DOHH2 (cell line): Measurements from ENCODE around the gene PPFIA4.
"Not testable (repeated sequence)": the region's sequence is repeated elsewhere in the genome, so short reads cannot be mapped to it uniquely, and the experiment has no call there.

Experiments
- H3F3A ChIP-seq: fragments of 200-600 bp; sonication (generic), shearing (Covaris generic); 2 replicates; pipeline ENCODE4 v1.6.0; 2016; ENCODE audit warnings: antibody characterized with exemption, mild to moderate bottlenecking; ENCODE audit not compliant: control insufficient read depth, insufficient read depth
- H3K27ac ChIP-seq: fragments of 200-600 bp; sonication (generic); 2 replicates; pipeline ENCODE4 v1.5.1; 2014; ENCODE audit warnings: low read depth, mild to moderate bottlenecking, low read length, moderate library complexity
- H3K27me3 ChIP-seq: fragments of 200-600 bp; sonication (generic); 2 replicates; pipeline ENCODE4 v1.6.1; 2014; ENCODE audit warnings: mild to moderate bottlenecking, low read length, mixed read lengths; ENCODE audit not compliant: control insufficient read depth
- H3K36me3 ChIP-seq: fragments of 200-600 bp; sonication (generic); 2 replicates; pipeline ENCODE4 v1.6.1; 2014; ENCODE audit warnings: mild to moderate bottlenecking, low read length, moderate library complexity, mixed read lengths; ENCODE audit not compliant: control insufficient read depth
- H3K4me1 ChIP-seq: fragments of 200-600 bp; sonication (generic); 2 replicates; pipeline ENCODE4 v1.6.1; 2014; ENCODE audit warnings: mild to moderate bottlenecking, low read length, mixed read lengths; ENCODE audit not compliant: control insufficient read depth
- H3K4me2 ChIP-seq: fragments of 200-600 bp; sonication (generic); 2 replicates; pipeline ENCODE4 v1.6.0; 2014; ENCODE audit warnings: mild to moderate bottlenecking, low read length, moderate library complexity
- H3K4me3 ChIP-seq: fragments of 200-600 bp; sonication (generic); 2 replicates; pipeline ENCODE4 v1.5.1; 2014; ENCODE audit warnings: mild to moderate bottlenecking, low read length, mixed read lengths
- H3K79me2 ChIP-seq: fragments of 200-600 bp; sonication (generic); 2 replicates; pipeline ENCODE4 v1.6.1; 2014; ENCODE audit warnings: mild to moderate bottlenecking, low read length, mixed read lengths; ENCODE audit not compliant: control insufficient read depth
- H3K9me2 ChIP-seq: fragments of 200-600 bp; sonication (generic); replicated peaks from 2 replicates; pipeline ENCODE4 v1.6.1; 2014; ENCODE audit warnings: mild to moderate bottlenecking, low read length, mixed read lengths; ENCODE audit not compliant: control insufficient read depth
- H3K9me3 ChIP-seq: fragments of 200-600 bp; sonication (generic); 2 replicates; pipeline ENCODE4 v1.6.1; 2014; ENCODE audit warnings: antibody characterized with exemption, low read length, mixed read lengths; ENCODE audit not compliant: control insufficient read depth, insufficient read depth
- H4K20me1 ChIP-seq: fragments of 200-600 bp; sonication (generic); 2 replicates; pipeline ENCODE4 v1.6.0; 2014; ENCODE audit warnings: low read depth, mild to moderate bottlenecking, antibody characterized with exemption, low read length, moderate library complexity; ENCODE audit not compliant: control insufficient read depth, insufficient read depth
- CTCF ChIP-seq: fragments of 200-600 bp; sonication (generic); IDR thresholded peaks from one replicate; pipeline ENCODE4 v1.5.1; 2014; ENCODE audit warnings: antibody characterized with exemption, mild to moderate bottlenecking, low read depth, low read length; ENCODE audit not compliant: poor library complexity, severe bottlenecking
- EZH2phosphoT487 ChIP-seq: fragments of 200-600 bp; sonication (generic); IDR thresholded peaks from 2 replicates; pipeline ENCODE4 v1.6.1; 2017; ENCODE audit warnings: borderline replicate concordance, mild to moderate bottlenecking, antibody characterized with exemption, low read length, moderate library complexity, mixed read lengths

The PPFIA4 gene

GRCh38 chr1:202981939-202982338 is 44.4 kb upstream of the PPFIA4 start:
- H3K36me3 ChIP-seq = no peaks in the 10 kb centered on the region
- no peak overlapping the region for H3K4me2 ChIP-seq
- H4K20me1 ChIP-seq = no peaks in the 10 kb centered on the region
- no peaks in the 10 kb centered on the region for H3K9me3 ChIP-seq
- H3K27me3 ChIP-seq = peaks cover 11% of the 10 kb centered on the region
- H3K4me3 ChIP-seq = no peak overlapping the region
- H3K79me2 ChIP-seq = no peaks in the 10 kb centered on the region
- H3K9me2 ChIP-seq = no peaks in the 10 kb centered on the region
- H3F3A ChIP-seq = no peaks in the 10 kb centered on the region
- H3K27ac ChIP-seq = no peak overlapping the region
- TF ChIP-seq CTCF = no peak
- no peak for TF ChIP-seq EZH2phosphoT487
- H3K4me1 ChIP-seq = no peaks in the 10 kb centered on the region

- H3K9me2 ChIP-seq = no peaks in the 10 kb centered on the region
- H3K9me3 ChIP-seq = no peaks in the 10 kb centered on the region
- no peaks in the 10 kb centered on the region for H3K79me2 ChIP-seq
- H4K20me1 ChIP-seq = no peaks in the 10 kb centered on the region
- H3K4me1 ChIP-seq = no peaks in the 10 kb centered on the region
- no peak for TF ChIP-seq CTCF
- TF ChIP-seq EZH2phosphoT487 = no peak
- H3K27ac ChIP-seq = no peak overlapping the region
- H3K4me3 ChIP-seq = no peak overlapping the region
- H3K27me3 ChIP-seq = peaks cover 6% of the 10 kb centered on the region; the same call in 1 of the 2 replicates
- H3K4me2 ChIP-seq = no peak overlapping the region
- no peaks in the 10 kb centered on the region for H3F3A ChIP-seq
- no peaks in the 10 kb centered on the region for H3K36me3 ChIP-seq
Observed at GRCh38 chr1:202982715-202983430, 43.4 kb upstream of the PPFIA4 start.

GRCh38 chr1:202986120-202986519 is 40.2 kb upstream of the PPFIA4 start:
- not testable (repeated sequence) for H3K27ac ChIP-seq, H3K9me2 ChIP-seq, H3K4me3 ChIP-seq, H3F3A ChIP-seq, H3K79me2 ChIP-seq, H3K27me3 ChIP-seq, H3K9me3 ChIP-seq, H3K36me3 ChIP-seq, H4K20me1 ChIP-seq, H3K4me2 ChIP-seq
- H3K4me1 ChIP-seq = peaks cover 14% of the 10 kb centered on the region

- peaks cover 4% of the 10 kb centered on the region; the same call in 1 of the 2 replicates for H3K27me3 ChIP-seq
- no peaks in the 10 kb centered on the region for H3K36me3 ChIP-seq
- H3K79me2 ChIP-seq = no peaks in the 10 kb centered on the region
- no peaks in the 10 kb centered on the region for H3F3A ChIP-seq
- H3K4me3 ChIP-seq = no peak overlapping the region
- no peak overlapping the region for H3K4me2 ChIP-seq
- no peaks in the 10 kb centered on the region for H4K20me1 ChIP-seq
- H3K9me3 ChIP-seq = no peaks in the 10 kb centered on the region
- peaks cover 17% of the 10 kb centered on the region for H3K4me1 ChIP-seq
- TF ChIP-seq CTCF = no peak
- H3K27ac ChIP-seq = no peak overlapping the region
- H3K9me2 ChIP-seq = no peaks in the 10 kb centered on the region
Observed at GRCh38 chr1:202987255-202987654, 39.0 kb upstream of the PPFIA4 start.
